Heart left ventricle (tissue), 16 donors: ENCODE measurements around the gene CLEC16A. TPM values are rescaled to one million over a fixed set of nuclear protein-coding genes. Genes with fewer than 3 reads are reported as not detected.

Experiments
- ATAC-seq, 4 donors: fragments of 200-7000 bp; cut with Tn5 transposase; one replicate each; pipeline ENCODE4 v1.9.1; 2020 to 2022; ENCODE audit warnings: moderate library complexity in 4 of 4, mild to moderate bottlenecking in 3 of 4, moderate number of reproducible peaks in 1 of 4
- DNase-seq, 5 donors: peaks; one replicate each; pipeline ENCODE4 v3.0.0-alpha.2; 2020
- H3K27ac ChIP-seq, 12 donors: fragments of 200-600 bp; sonication (generic) in 4 of 12; one replicate each; pipeline versions ENCODE4 v1.5.0 to v1.8.0; 2016 to 2022; ENCODE audit warnings: mild to moderate bottlenecking in 2 of 12
- H3K27me3 ChIP-seq, 9 donors: fragments of 200-600 bp; sonication (generic) in 2 of 9; one replicate each; pipeline versions ENCODE4 v1.5.1 to v1.8.0; 2016 to 2022; ENCODE audit warnings: mild to moderate bottlenecking in 3 of 9
- H3K36me3 ChIP-seq, 9 donors: fragments of 200-600 bp; sonication (generic) in 2 of 9; one replicate each; pipeline versions ENCODE4 v1.5.0 to v1.8.0; 2018 to 2022; ENCODE audit warnings: mild to moderate bottlenecking in 2 of 9
- H3K4me1 ChIP-seq, 12 donors: fragments of 200-600 bp; sonication (generic) in 4 of 12; one replicate each; pipeline versions ENCODE4 v1.5.0 to v1.8.0; 2016 to 2022; ENCODE audit warnings: mild to moderate bottlenecking in 3 of 12
- H3K4me3 ChIP-seq, 12 donors: fragments of 200-600 bp; sonication (generic) in 4 of 12; one replicate each; pipeline versions ENCODE4 v1.5.0 to v1.8.0; 2017 to 2022; ENCODE audit warnings: mild to moderate bottlenecking in 9 of 12, moderate library complexity in 4 of 12
- H3K9me3 ChIP-seq, 12 donors: fragments of 200-600 bp; sonication (generic) in 4 of 12; one replicate each; pipeline versions ENCODE4 v1.5.0 to v1.8.0; 2016 to 2022; ENCODE audit warnings: mild to moderate bottlenecking in 1 of 12
- CTCF ChIP-seq, 12 donors: fragments of 200-600 bp; sonication (generic) in 4 of 12; IDR thresholded peaks; one replicate each; pipeline versions ENCODE4 v1.5.0 to v1.8.0; 2018 to 2022; ENCODE audit warnings: antibody characterized with exemption in 12 of 12, mild to moderate bottlenecking in 5 of 12
- POLR2A ChIP-seq, 2 donors: fragments of 450-650 bp; IDR thresholded peaks; one replicate each; pipeline ENCODE4 v1.6.1; 2017; ENCODE audit warnings: antibody characterized with exemption in 2 of 2, mild to moderate bottlenecking in 2 of 2, moderate library complexity in 2 of 2
- WGBS, 4 donors: extraction: QIAGEN DNeasy Blood & Tissue Kit in 2 of 4; methylation state at CpG; one replicate each; pipeline versions ENCODE4 v1.1.5 to v1.1.7; 2013 to 2018; 5-methylcytosine and 5-hydroxymethylcytosine counted together
- intact Hi-C, 10 donors: fragments of 100-400 bp; cut with DNase I; formaldehyde crosslinking; loops; one replicate each; pipeline versions ENCODE4 v1.11.1 to v1.14.2; 2022
- polyA plus RNA-seq, 2 donors: library from polyadenylated mRNA; stranded (reverse); fragments of 200-250 nt; gene quantifications; one replicate each; pipeline ENCODE4 v1.2.3, GENCODE V29; 2013
- total RNA-seq, 9 donors: library from RNA; depleted of rRNA in 2 of 9; stranded (reverse); fragments of >200 nt in 2 of 9; fragmentation: NEBNext Ultra II Directional in 3 of 9; extraction: Animal tissue kit (Norgen Biotek cat#: 25700) in 3 of 9; gene quantifications; one replicate each; pipeline versions ENCODE4 v1.1.0 to v1.2.4, GENCODE V29; 2016 to 2023
- donor health status: ischemic (EF 13 %, LVEDD 7.1; RV severe dilation, severe dysfunction).
- donor health status: healthy with polysubstance abuse.
- donor health status: DM: no; HTN: yes; CAD: no.
- donor health status: DM: no; HTN: no; CAD: no.
- donor health status: ischemic (EF 25% LVEDD 6.9; RV normal size, moderate dysfunction).
- donor health status: ischemic (EF 25% LVEDD 5.7; RV mildly dilated, moderate dysfunction).
- donor health status: healthy.
- donor health status: DM: yes; HTN: yes; CAD: no.
- donor health status: ischemic (EF 35%, LVEDD 5.7; RV mildly dilated, moderate dysfunction).
- donor health status: nonischemic (EF 11% LVEDD 7.7; RV severe dilation, severe dysfunction).
- donor health status: DM: yes; HTN: yes; CAD: no.
- donor health status: PGD.
- donor health status: ischemic (EF 29% LVEDD 5.4; RV normal size, mild dysfunction).
- donor health status: nonischemic (EF 23%, LVEDD 6.1; RV moderate dilation, normal function).

CLEC16A gene
- total and polyA plus RNA-seq, 11 donors = 13.8 to 41.1 (median 23.7) TPM

- Histone ChIP-seq H3K4me3 (no peak overlapping the region), H3K36me3 (peaks cover 0 to 99% (median 12%) of the 10 kb centered on the region in 9 donors), H3K27me3 (no peaks in the 10 kb centered on the region), H3K27ac (peak overlapping the region in 2 of 12 donors; percentile 4 to 9), H3K4me1 (peaks cover 0 to 8% (median 0%) of the 10 kb centered on the region in 12 donors), H3K9me3 (peaks cover 0 to 10% (median 0%) of the 10 kb centered on the region in 12 donors)
- peak in 4 of 5 donors; percentile 46 to 80 (median 74) for DNase-seq
- intact Hi-C loops = no loop called here
- peak; percentile 48 to 83 (median 79) for ATAC-seq
- WGBS, 4 donors = 68 to 75% (median 70%) methylated on average over 31 to 46 of the region's 46 CpGs
- no peak for TF ChIP-seq POLR2A (IDR thresholded peaks at IDR 0.05)
- TF ChIP-seq CTCF (IDR thresholded peaks at IDR 0.05) = no peak
Observed at GRCh38 chr16:10906914-10907756, 37.2 kb upstream of the CLEC16A start.

GRCh38 chr16:10907757-10908045 is 36.7 kb upstream of the CLEC16A start:
- intact Hi-C loops = no loop called here
- whole genome bisulfite sequencing, 4 donors = 88 to 93% (median 91%) methylated on average over 8 to 21 of the region's 21 CpGs
- no peak for DNase-seq
- Histone ChIP-seq H3K27ac (peak overlapping the region in 2 of 12 donors; percentile 4 to 9), H3K9me3 (peaks cover 0 to 7% (median 0%) of the 10 kb centered on the region in 12 donors), H3K4me1 (peaks cover 0 to 8% (median 0%) of the 10 kb centered on the region in 12 donors), H3K4me3 (no peak overlapping the region), H3K36me3 (peaks cover 0 to 99% (median 9%) of the 10 kb centered on the region in 9 donors), H3K27me3 (no peaks in the 10 kb centered on the region)
- peak in 1 of 4 donors; percentile 10 for ATAC-seq
- TF ChIP-seq POLR2A (IDR thresholded peaks at IDR 0.05) (no peak), CTCF (IDR thresholded peaks at IDR 0.05) (no peak)

- DNase-seq (no peak), ATAC-seq (no peak)
- intact Hi-C loops = loop anchor here in 7 of 10 donors (5.0 to 10.0 kb wide), 6 partner anchors 76 to 596 kb away; no protein-coding TSS in a partner anchor
- H3K27ac ChIP-seq = no peak overlapping the region
- no peak overlapping the region for H3K4me3 ChIP-seq
- peaks cover 0 to 11% (median 0%) of the 10 kb centered on the region in 12 donors for H3K4me1 ChIP-seq
- no peaks in the 10 kb centered on the region for H3K9me3 ChIP-seq
- H3K36me3 ChIP-seq = peaks cover 0 to 99% (median 6%) of the 10 kb centered on the region in 9 donors
- H3K27me3 ChIP-seq = no peaks in the 10 kb centered on the region
- TF ChIP-seq POLR2A (IDR thresholded peaks at IDR 0.05) = no peak
- no peak for TF ChIP-seq CTCF (IDR thresholded peaks at IDR 0.05)
Observed at GRCh38 chr16:10911267-10911666, 33.1 kb upstream of the CLEC16A start.

- peaks cover 0 to 100% (median 7%) of the 10 kb centered on the region in 9 donors for H3K36me3 ChIP-seq
- no peak for ATAC-seq
- WGBS, 4 donors = 65% methylated on average over 3 of the region's 3 CpGs
- H3K9me3 ChIP-seq = no peaks in the 10 kb centered on the region
- H3K27me3 ChIP-seq = no peaks in the 10 kb centered on the region
- TF ChIP-seq POLR2A (IDR thresholded peaks at IDR 0.05) (no peak), CTCF (IDR thresholded peaks at IDR 0.05) (no peak)
- H3K4me3 ChIP-seq = no peak overlapping the region
- DNase-seq = no peak
- H3K4me1 ChIP-seq = peaks cover 5 to 43% (median 19%) of the 10 kb centered on the region in 12 donors
- intact Hi-C loops = loop anchor here (5.0 to 10.0 kb wide), 13 partner anchors 82 to 602 kb away; partner anchors contain the start of gene NUBP1 (in 1 of the 10)
- H3K27ac ChIP-seq = no peak overlapping the region
Observed at GRCh38 chr16:10916534-10916933, 27.8 kb upstream of the CLEC16A start.
